HEK293T (cell line): Measurements from ENCODE around the gene FOXL2NB.

Experiments
- BHLHE40 ChIP-seq: fragments of 450-650 bp; IDR thresholded peaks from 2 replicates; pipeline ENCODE4 v1.6.1; 2016; ENCODE audit warnings: mild to moderate bottlenecking, moderate library complexity, borderline replicate concordance
- FOXA1 ChIP-seq: fragments of 450-650 bp; IDR thresholded peaks from 2 replicates; pipeline ENCODE4 v1.6.1; 2016; ENCODE audit warnings: mild to moderate bottlenecking
- FOXK2 ChIP-seq: fragments of 450-650 bp; IDR thresholded peaks from 2 replicates; pipeline ENCODE4 v1.6.1; 2016; ENCODE audit warnings: mild to moderate bottlenecking
- FOXM1 ChIP-seq: fragments of 450-650 bp; IDR thresholded peaks from 2 replicates; pipeline ENCODE4 v1.6.1; 2017; ENCODE audit warnings: mild to moderate bottlenecking, borderline replicate concordance
- LEF1 ChIP-seq: fragments of 450-650 bp; IDR thresholded peaks from 2 replicates; pipeline ENCODE4 v1.6.1; 2017; ENCODE audit warnings: mild to moderate bottlenecking, borderline replicate concordance
- SP1 ChIP-seq: fragments of 450-650 bp; IDR thresholded peaks from 2 replicates; pipeline ENCODE4 v1.6.1; 2017
- TF ChIP-seq, protein P1 (sequence below): fragments of 450-650 bp; IDR thresholded peaks from 2 replicates; pipeline ENCODE4 v1.6.1; 2016

DNA sequence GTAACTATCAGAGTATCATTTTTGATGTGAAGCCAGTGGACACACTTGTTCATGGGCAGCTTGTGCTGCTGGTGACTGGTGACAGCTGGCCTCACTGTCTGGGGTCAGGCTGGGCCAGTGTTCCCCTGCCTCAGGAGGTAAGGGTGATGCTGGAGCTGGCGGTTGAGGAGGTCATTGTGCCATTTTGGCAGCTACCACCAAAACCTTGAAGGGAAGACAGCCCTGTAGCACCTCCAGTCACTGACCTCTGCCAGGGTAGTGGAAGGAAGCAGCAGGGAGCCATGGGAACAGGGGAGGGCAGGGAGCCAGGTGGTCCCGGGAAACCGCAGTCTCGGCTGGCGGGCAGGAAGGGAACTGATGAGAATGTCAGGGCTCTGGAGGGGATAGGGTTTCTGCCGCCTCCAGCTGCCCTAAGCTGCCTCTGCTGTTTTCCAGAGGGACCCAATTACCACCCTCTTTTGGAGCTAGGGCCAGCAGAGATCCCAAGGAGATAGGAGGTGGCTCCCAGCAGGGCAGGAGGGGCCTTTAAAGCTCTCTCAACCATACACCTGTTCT lies 24.8 kb downstream of the FOXL2NB start:
- TF ChIP-seq LEF1 (no peak), FOXM1 (no peak), BHLHE40 (no peak), FOXA1 (no peak), SP1 (no peak), FOXK2 (no peak)
- TF ChIP-seq, protein P1, sequence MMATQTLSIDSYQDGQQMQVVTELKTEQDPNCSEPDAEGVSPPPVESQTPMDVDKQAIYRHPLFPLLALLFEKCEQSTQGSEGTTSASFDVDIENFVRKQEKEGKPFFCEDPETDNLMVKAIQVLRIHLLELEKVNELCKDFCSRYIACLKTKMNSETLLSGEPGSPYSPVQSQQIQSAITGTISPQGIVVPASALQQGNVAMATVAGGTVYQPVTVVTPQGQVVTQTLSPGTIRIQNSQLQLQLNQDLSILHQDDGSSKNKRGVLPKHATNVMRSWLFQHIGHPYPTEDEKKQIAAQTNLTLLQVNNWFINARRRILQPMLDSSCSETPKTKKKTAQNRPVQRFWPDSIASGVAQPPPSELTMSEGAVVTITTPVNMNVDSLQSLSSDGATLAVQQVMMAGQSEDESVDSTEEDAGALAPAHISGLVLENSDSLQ: no peak
